ENCODE results near the gene CARHSP1. TPM values are rescaled to one million over a fixed set of nuclear protein-coding genes. Genes with fewer than 3 reads are reported as not detected.
"Not testable (repeated sequence)": the region's sequence is repeated elsewhere in the genome, so short reads cannot be mapped to it uniquely, and the experiment has no call there.

Gene CARHSP1
- polyA plus RNA-seq, 1 of the 3 experiments (the other 2 are of a cell fraction): 93.6 TPM

DNA sequence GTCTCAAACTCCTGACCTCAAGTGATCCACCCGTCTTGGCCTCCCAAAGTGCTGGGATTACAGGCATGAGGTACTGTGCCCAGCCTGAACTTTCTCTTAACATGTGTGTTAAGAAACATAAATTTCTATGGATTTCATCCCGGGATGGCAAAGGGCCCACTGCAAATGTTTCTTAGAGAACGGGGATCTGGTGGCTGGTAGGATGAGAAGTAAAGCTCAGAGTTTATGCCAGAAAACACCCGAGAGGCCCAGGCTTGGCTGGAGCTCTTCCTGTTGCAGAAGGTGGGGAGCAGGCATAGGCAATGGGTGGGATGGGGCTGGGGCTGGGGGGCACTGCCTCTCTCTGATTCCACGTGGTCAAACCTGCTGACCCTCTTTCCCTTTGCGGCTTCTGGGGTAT lies 5.6 kb upstream of the CARHSP1 start:
- ChIA-PET POLR2A (no interaction called here), CTCF (interaction anchor here (0.6 to 2.0 kb wide), 4 partner anchors 9 to 307 kb away, joined by 3 to 7 read pairs (median 4); no protein-coding TSS in a partner anchor)
- no peaks in the 10 kb centered on the region for H3K36me3 ChIP-seq (replicated peaks in 1 of 2; ENCODE audit: control insufficient read depth in 1 of 2, insufficient read depth in 2 of 2, low read length in 1 of 2)
- no peak overlapping the region for H2AFZ ChIP-seq (ENCODE audit: low read depth)
- no peak overlapping the region for H3K4me2 ChIP-seq
- WGBS (ENCODE audit: low lambda C conversion rate): 73% methylated on average over 5 of the region's 6 CpGs
- no peaks in the 10 kb centered on the region for H4K20me1 ChIP-seq (ENCODE audit: insufficient read depth)
- H3F3A ChIP-seq (replicated peaks; ENCODE audit: insufficient read depth): peaks cover 4% of the 10 kb centered on the region
- no peaks in the 10 kb centered on the region for H3K27me3 ChIP-seq (ENCODE audit: insufficient read depth)
- H3K9ac ChIP-seq: no peak overlapping the region
- DNase-seq: no peak
- H3K27ac ChIP-seq (ENCODE audit: low read depth in 2 of 2, low read length in 1 of 2): no peak overlapping the region
- H3K79me2 ChIP-seq (ENCODE audit: insufficient read depth): no peaks in the 10 kb centered on the region
- no peaks in the 10 kb centered on the region for H3K9me3 ChIP-seq
- no peaks in the 10 kb centered on the region for H3K9me2 ChIP-seq
- TF ChIP-seq, protein P1, sequence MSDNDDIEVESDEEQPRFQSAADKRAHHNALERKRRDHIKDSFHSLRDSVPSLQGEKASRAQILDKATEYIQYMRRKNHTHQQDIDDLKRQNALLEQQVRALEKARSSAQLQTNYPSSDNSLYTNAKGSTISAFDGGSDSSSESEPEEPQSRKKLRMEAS (IDR thresholded peaks at IDR 0.05; ENCODE audit: low read depth): no peak
- TF ChIP-seq TCF12 (IDR thresholded peaks at IDR 0.05) (no peak), RXRA (IDR thresholded peaks at IDR 0.05; ENCODE audit: borderline replicate concordance, low read depth) (no peak), PBX3 (IDR thresholded peaks at IDR 0.05) (no peak), MEF2A (IDR thresholded peaks at IDR 0.05; ENCODE audit: borderline replicate concordance, low read depth) (no peak), GATA2 (CRISPR knock-in tag; IDR thresholded peaks at IDR 0.05) (no peak), FOXJ3 (CRISPR knock-in tag; IDR thresholded peaks at IDR 0.05) (no peak), NRF1 (IDR thresholded peaks at IDR 0.05; ENCODE audit: low read depth, low read length) (no peak), RFX5 (IDR thresholded peaks at IDR 0.05; ENCODE audit: low read length) (no peak), SMC3 (IDR thresholded peaks at IDR 0.05; ENCODE audit: low read depth, low read length) (no peak), RCOR1 (IDR thresholded peaks at IDR 0.05; ENCODE audit: low read length) (no peak), TEAD4 (IDR thresholded peaks at IDR 0.05; ENCODE audit: borderline replicate concordance, insufficient read depth) (no peak), RAD21 (IDR thresholded peaks at IDR 0.05; ENCODE audit: low read length) (no peak), EZH2phosphoT487 (IDR thresholded peaks at IDR 0.05; ENCODE audit: borderline replicate concordance, low read depth) (no peak), CTCF (IDR thresholded peaks at IDR 0.05) (no peak)
- TF ChIP-seq, protein P2, sequence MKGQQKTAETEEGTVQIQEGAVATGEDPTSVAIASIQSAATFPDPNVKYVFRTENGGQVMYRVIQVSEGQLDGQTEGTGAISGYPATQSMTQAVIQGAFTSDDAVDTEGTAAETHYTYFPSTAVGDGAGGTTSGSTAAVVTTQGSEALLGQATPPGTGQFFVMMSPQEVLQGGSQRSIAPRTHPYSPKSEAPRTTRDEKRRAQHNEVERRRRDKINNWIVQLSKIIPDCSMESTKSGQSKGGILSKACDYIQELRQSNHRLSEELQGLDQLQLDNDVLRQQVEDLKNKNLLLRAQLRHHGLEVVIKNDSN (IDR thresholded peaks at IDR 0.05; ENCODE audit: borderline replicate concordance, low read depth): no peak
- TF ChIP-seq, protein P3, sequence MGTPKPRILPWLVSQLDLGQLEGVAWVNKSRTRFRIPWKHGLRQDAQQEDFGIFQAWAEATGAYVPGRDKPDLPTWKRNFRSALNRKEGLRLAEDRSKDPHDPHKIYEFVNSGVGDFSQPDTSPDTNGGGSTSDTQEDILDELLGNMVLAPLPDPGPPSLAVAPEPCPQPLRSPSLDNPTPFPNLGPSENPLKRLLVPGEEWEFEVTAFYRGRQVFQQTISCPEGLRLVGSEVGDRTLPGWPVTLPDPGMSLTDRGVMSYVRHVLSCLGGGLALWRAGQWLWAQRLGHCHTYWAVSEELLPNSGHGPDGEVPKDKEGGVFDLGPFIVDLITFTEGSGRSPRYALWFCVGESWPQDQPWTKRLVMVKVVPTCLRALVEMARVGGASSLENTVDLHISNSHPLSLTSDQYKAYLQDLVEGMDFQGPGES (IDR thresholded peaks at IDR 0.05; ENCODE audit: low read depth, low read length): no peak
- H3K4me3 ChIP-seq (ENCODE audit: low read depth in 2 of 2, low read length in 1 of 2): no peak overlapping the region
- peaks cover 2 to 9% of the 10 kb centered on the region in 2 experiments; a peak in 2 of 4 replicates for H3K4me1 ChIP-seq (ENCODE audit: control insufficient read depth in 1 of 2, insufficient read depth in 2 of 2, low read depth in 1 of 2, low read length in 1 of 2)

DNA sequence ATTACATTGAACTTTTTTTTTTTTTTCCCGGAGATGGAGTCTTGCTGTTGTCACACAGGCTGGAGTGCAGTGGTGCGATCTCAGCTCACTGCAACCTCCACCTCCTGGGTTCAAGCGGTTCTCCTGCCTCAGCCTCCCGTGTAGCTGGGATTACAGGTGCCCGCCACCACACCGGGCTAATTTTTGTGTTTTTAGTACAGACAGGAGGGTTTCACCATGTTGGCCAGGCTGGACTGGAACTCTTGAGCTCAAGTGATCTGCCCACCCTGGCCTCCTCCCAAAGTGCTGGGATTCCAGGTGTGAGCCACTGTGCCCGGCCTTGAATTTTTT lies 5.0 kb upstream of the CARHSP1 start:
- 99% methylated on average over 7 of the region's 7 CpGs for WGBS (ENCODE audit: low lambda C conversion rate)

More for the DNA sequence above, 5.0 kb upstream of the CARHSP1 start:
- H3K27ac ChIP-seq (ENCODE audit: low read depth in 2 of 2, low read length in 1 of 2); H3K9me3 ChIP-seq; H3K79me2 ChIP-seq (ENCODE audit: insufficient read depth); H2AFZ ChIP-seq (ENCODE audit: low read depth); H3F3A ChIP-seq (replicated peaks; ENCODE audit: insufficient read depth); H3K9ac ChIP-seq; H3K27me3 ChIP-seq (ENCODE audit: insufficient read depth); H3K4me2 ChIP-seq; POLR2A ChIA-PET; H3K36me3 ChIP-seq (replicated peaks in 1 of 2; ENCODE audit: control insufficient read depth in 1 of 2, insufficient read depth in 2 of 2, low read length in 1 of 2); H3K9me2 ChIP-seq; H3K4me3 ChIP-seq (ENCODE audit: low read depth in 2 of 2, low read length in 1 of 2); DNase-seq; H4K20me1 ChIP-seq (ENCODE audit: insufficient read depth): not testable (repeated sequence)
- CTCF ChIA-PET: interaction anchor here (0.6 to 2.0 kb wide), 9 partner anchors 10 to 307 kb away, joined by 3 to 7 read pairs (median 4); no protein-coding TSS in a partner anchor
- peaks cover 2 to 11% of the 10 kb centered on the region in 2 experiments; a peak in 2 of 4 replicates for H3K4me1 ChIP-seq (ENCODE audit: control insufficient read depth in 1 of 2, insufficient read depth in 2 of 2, low read depth in 1 of 2, low read length in 1 of 2)

All from SK-N-SH (cell line).